ENCODE measurements around the gene FLOT1.

The FLOT1 gene

GRCh38 chr6:30679765-30680535, 62.5 kb downstream of the FLOT1 start:
- Mint-ChIP-seq H3K9me3 (ENCODE audit: low read depth) (no peaks in the 10 kb centered on the region), H3K27ac (peak overlapping the region; percentile 86), H3K4me3 (peak overlapping the region; percentile 93), H3K27me3 (no peaks in the 10 kb centered on the region), H3K36me3 (peaks cover 19% of the 10 kb centered on the region), H3K4me1 (ENCODE audit: low read depth) (peaks cover 26% of the 10 kb centered on the region)

- H3K4me1 Mint-ChIP-seq (ENCODE audit: low read depth) = peaks cover 26% of the 10 kb centered on the region
- H3K4me3 Mint-ChIP-seq = peak overlapping the region; percentile 93
- peak overlapping the region; percentile 87 for H3K27ac Mint-ChIP-seq
- H3K36me3 Mint-ChIP-seq = peaks cover 18% of the 10 kb centered on the region
- no peaks in the 10 kb centered on the region for H3K27me3 Mint-ChIP-seq
- H3K9me3 Mint-ChIP-seq (ENCODE audit: low read depth) = no peaks in the 10 kb centered on the region
These were observed 63.3 kb downstream of the FLOT1 start for GRCh38 chr6:30678964-30679726.
